Osteoblast (primary cell): Measurements from ENCODE around the gene DSE. TPM values are rescaled to one million over a fixed set of nuclear protein-coding genes. Genes with fewer than 3 reads are reported as not detected.

Source experiments
- DNase-seq: peaks from one replicate; pipeline ENCODE4 v3.0.0; 2011; ENCODE audit warnings: low spot score, mixed read lengths; ENCODE audit not compliant: insufficient read length; ENCODE audit errors: missing footprints
- H2AFZ ChIP-seq: 2 replicates; pipeline ENCODE4 v1.6.0; 2011; ENCODE audit warnings: mild to moderate bottlenecking, low read length
- H3K27ac ChIP-seq: 2 replicates; pipeline ENCODE4 v1.5.1; 2011; ENCODE audit warnings: mild to moderate bottlenecking, low read depth, low read length, moderate library complexity
- H3K27me3 ChIP-seq: 2 replicates; pipeline ENCODE4 v1.6.0; 2012; ENCODE audit warnings: mild to moderate bottlenecking, control low read depth, inconsistent platforms, low read length, moderate library complexity; ENCODE audit not compliant: insufficient read depth
- H3K36me3 ChIP-seq: 2 replicates; pipeline ENCODE4 v1.5.1; 2011; ENCODE audit warnings: mild to moderate bottlenecking, low read length, control low read depth, moderate library complexity; ENCODE audit not compliant: insufficient read depth
- H3K4me1 ChIP-seq: 2 replicates; pipeline ENCODE4 v1.5.1; 2011; ENCODE audit warnings: mild to moderate bottlenecking, low read length, control low read depth, moderate library complexity; ENCODE audit not compliant: insufficient read depth
- H3K4me2 ChIP-seq: 2 replicates; pipeline ENCODE4 v1.6.0; 2011; ENCODE audit warnings: mild to moderate bottlenecking, low read length; ENCODE audit not compliant: insufficient read depth
- H3K4me3 ChIP-seq: fragments of 200-600 bp; sonication (generic); 3 replicates; pipeline ENCODE4 v1.5.1; 2012; ENCODE audit warnings: mild to moderate bottlenecking, low read length, inconsistent platforms; ENCODE audit not compliant: insufficient read depth
- H3K79me2 ChIP-seq: 2 replicates; pipeline ENCODE4 v1.6.0; 2012; ENCODE audit warnings: mild to moderate bottlenecking, low read length, control low read depth, inconsistent platforms; ENCODE audit not compliant: insufficient read depth
- H3K9me3 ChIP-seq: 2 replicates; pipeline ENCODE4 v1.5.1; 2011; ENCODE audit warnings: low read depth, low read length, control low read depth
- H4K20me1 ChIP-seq: 2 replicates; pipeline ENCODE4 v1.6.0; 2012; ENCODE audit warnings: mild to moderate bottlenecking, low read length, control low read depth; ENCODE audit not compliant: insufficient read depth
- total RNA-seq: library from RNA; depleted of rRNA; stranded (reverse); fragments of >200 nt; gene quantifications from 2 replicates; pipeline ENCODE4 v1.2.3, GENCODE V29; 2012
- TF ChIP-seq, protein P1 (sequence below): IDR thresholded peaks from 2 replicates; pipeline ENCODE4 v1.5.1; 2011; ENCODE audit warnings: mild to moderate bottlenecking, low read depth, low read length, moderate library complexity; ENCODE audit errors: extremely low read depth

DSE gene
- total RNA-seq, 1 donor = 193 TPM

DNA sequence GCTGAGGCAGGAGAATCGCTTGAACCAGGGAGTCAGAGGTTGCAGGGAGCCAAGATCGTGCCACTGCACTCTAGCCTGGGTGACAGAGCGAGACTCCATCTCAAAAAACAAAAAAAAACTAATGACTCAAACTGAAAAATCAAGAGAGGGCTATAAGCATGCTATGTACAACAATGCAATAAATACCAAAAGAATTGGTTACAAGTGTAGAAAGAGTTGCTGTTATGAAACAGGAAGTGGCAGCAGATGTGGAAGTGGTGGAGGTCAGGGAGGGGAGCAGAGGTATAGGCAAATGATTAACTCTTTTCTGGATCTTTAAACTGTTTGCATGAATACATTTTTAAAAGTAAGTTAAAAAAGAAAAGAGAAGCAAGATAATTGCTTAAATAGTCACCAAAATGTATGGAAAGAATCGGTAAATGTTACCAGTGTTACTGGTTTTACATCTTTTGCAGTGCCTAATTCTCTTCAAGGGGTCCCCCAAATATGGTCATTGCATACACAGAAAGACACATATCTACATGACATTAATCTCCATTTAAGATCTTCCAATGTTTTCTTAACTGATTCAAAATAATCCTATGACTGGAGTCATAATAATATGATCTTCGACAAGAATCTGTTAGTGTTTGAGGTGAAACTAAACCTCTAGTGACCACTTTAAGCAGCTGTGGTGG lies 105.4 kb downstream of the DSE start:
- no peak for DNase-seq
- TF ChIP-seq, protein P1, sequence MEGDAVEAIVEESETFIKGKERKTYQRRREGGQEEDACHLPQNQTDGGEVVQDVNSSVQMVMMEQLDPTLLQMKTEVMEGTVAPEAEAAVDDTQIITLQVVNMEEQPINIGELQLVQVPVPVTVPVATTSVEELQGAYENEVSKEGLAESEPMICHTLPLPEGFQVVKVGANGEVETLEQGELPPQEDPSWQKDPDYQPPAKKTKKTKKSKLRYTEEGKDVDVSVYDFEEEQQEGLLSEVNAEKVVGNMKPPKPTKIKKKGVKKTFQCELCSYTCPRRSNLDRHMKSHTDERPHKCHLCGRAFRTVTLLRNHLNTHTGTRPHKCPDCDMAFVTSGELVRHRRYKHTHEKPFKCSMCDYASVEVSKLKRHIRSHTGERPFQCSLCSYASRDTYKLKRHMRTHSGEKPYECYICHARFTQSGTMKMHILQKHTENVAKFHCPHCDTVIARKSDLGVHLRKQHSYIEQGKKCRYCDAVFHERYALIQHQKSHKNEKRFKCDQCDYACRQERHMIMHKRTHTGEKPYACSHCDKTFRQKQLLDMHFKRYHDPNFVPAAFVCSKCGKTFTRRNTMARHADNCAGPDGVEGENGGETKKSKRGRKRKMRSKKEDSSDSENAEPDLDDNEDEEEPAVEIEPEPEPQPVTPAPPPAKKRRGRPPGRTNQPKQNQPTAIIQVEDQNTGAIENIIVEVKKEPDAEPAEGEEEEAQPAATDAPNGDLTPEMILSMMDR = no peak

GRCh38 chr6:116482780-116483179 lies 112.0 kb downstream of the DSE start:
- Histone ChIP-seq H4K20me1 (no peaks in the 10 kb centered on the region), H2AFZ (no peak overlapping the region), H3K27ac (no peak overlapping the region), H3K79me2 (no peaks in the 10 kb centered on the region), H3K36me3 (no peaks in the 10 kb centered on the region), H3K4me2 (no peak overlapping the region), H3K9me3 (no peaks in the 10 kb centered on the region), H3K4me1 (peaks cover 3% of the 10 kb centered on the region), H3K27me3 (no peaks in the 10 kb centered on the region), H3K4me3 (no peak overlapping the region)
- TF ChIP-seq, protein P1 = no peak
- no peak for DNase-seq

More for the DNA sequence above, 105.4 kb downstream of the DSE start:
- Histone ChIP-seq H3K4me2 (no peak overlapping the region), H3K9me3 (no peaks in the 10 kb centered on the region), H3K4me3 (no peak overlapping the region), H3K27me3 (no peaks in the 10 kb centered on the region), H4K20me1 (no peaks in the 10 kb centered on the region), H3K4me1 (no peaks in the 10 kb centered on the region), H2AFZ (peak overlapping the region; percentile 41), H3K27ac (no peak overlapping the region), H3K79me2 (no peaks in the 10 kb centered on the region), H3K36me3 (no peaks in the 10 kb centered on the region)

- Histone ChIP-seq H3K4me3 (no peak overlapping the region), H4K20me1 (no peaks in the 10 kb centered on the region), H3K4me2 (no peak overlapping the region), H3K27me3 (no peaks in the 10 kb centered on the region), H3K79me2 (no peaks in the 10 kb centered on the region), H3K4me1 (peaks cover 3% of the 10 kb centered on the region), H3K36me3 (no peaks in the 10 kb centered on the region), H3K27ac (no peak overlapping the region), H2AFZ (no peak overlapping the region), H3K9me3 (no peaks in the 10 kb centered on the region)
- DNase-seq = no peak
- TF ChIP-seq, protein P1 = no peak
Measured at GRCh38 chr6:116483616-116484015, 112.9 kb downstream of the DSE start.

GRCh38 chr6:116485559-116486184 lies 114.9 kb downstream of the DSE start:
- H3K79me2 ChIP-seq = no peaks in the 10 kb centered on the region
- H3K4me1 ChIP-seq = peaks cover 3% of the 10 kb centered on the region
- H3K4me2 ChIP-seq = no peak overlapping the region
- TF ChIP-seq, protein P1 = no peak
- H3K9me3 ChIP-seq = no peaks in the 10 kb centered on the region
- no peak overlapping the region for H3K4me3 ChIP-seq
- no peaks in the 10 kb centered on the region for H3K36me3 ChIP-seq
- peak overlapping the region; percentile 52 for H2AFZ ChIP-seq
- H3K27me3 ChIP-seq = no peaks in the 10 kb centered on the region
- H3K27ac ChIP-seq = no peak overlapping the region
- no peak for DNase-seq
- H4K20me1 ChIP-seq = no peaks in the 10 kb centered on the region
